HepG2 (cell line): Measurements from ENCODE around the gene CCDC57. TPM values are rescaled to one million over a fixed set of nuclear protein-coding genes. Genes with fewer than 3 reads are reported as not detected.

Experiments
- ATAC-seq: fragments of 200-7000 bp; cut with Tn5 transposase; 3 replicates; pipeline ENCODE4 v1.9.1; 2020; ENCODE audit warnings: mild to moderate bottlenecking, moderate library complexity
- BruUV-seq: library from RNA; stranded (reverse); fragments of 400-500 nt; replicated peaks from 2 replicates; lab custom pipeline; 2021; lab: Mats Ljungman, UMichigan
- CTCF ChIA-PET: fragments of 300-600 bp; formaldehyde crosslinking; extraction: SDS; loops from one replicate; lab custom pipeline; 2021; ENCODE audit warnings: low total read pairs, inconsistent platforms, low intra/inter-chr PET ratio; lab: Yijun Ruan, JAX
- POLR2A ChIA-PET: fragments of 350-600 bp; sonication (Branson Sonifier 250); formaldehyde crosslinking; loops from one replicate; lab custom pipeline; 2020; ENCODE audit warnings: antibody characterized with exemption, inconsistent platforms; lab: Yijun Ruan, JAX
- DNase-seq: peaks from one replicate; pipeline ENCODE4 v3.0.0-alpha.2; 2015; ENCODE audit warnings: low spot score
- FAIRE-seq: peaks from 3 replicates; lab custom pipeline; 2011; peaks lifted over from hg19 to GRCh38; lab: Jason Lieb, UNC
- H2AFZ ChIP-seq: one replicate; pipeline ENCODE4 v1.6.1; 2011; ENCODE audit warnings: low read length, inconsistent platforms
- H3K27ac ChIP-seq: fragments of 300-600 bp; 3 replicates; pipeline ENCODE4 v1.8.0; 2011; ENCODE audit warnings: mixed run types, mild to moderate bottlenecking, mixed read lengths, low read length, inconsistent platforms; ENCODE audit not compliant: insufficient read depth; ENCODE audit errors: extremely low read length
- H3K27me3 ChIP-seq, 2 experiments: fragments of 200-600 bp in 1 of 2; 2 replicates in 1 of 2; 3 replicates in 1 of 2; pipeline versions ENCODE4 v1.6.0 to v1.8.0; 2011; ENCODE audit warnings: low read length in 2 of 2, mild to moderate bottlenecking in 2 of 2, moderate library complexity in 2 of 2, inconsistent platforms in 1 of 2; ENCODE audit not compliant: insufficient read depth in 2 of 2, control insufficient read depth in 1 of 2
- H3K36me3 ChIP-seq, 2 experiments: fragments of 200-600 bp in 1 of 2; replicated peaks in 1 of 2; 2 replicates in 1 of 2; 3 replicates in 1 of 2; pipeline versions ENCODE4 v1.5.1 to v1.8.0; 2011; ENCODE audit warnings: low read length in 2 of 2, inconsistent platforms in 1 of 2; ENCODE audit not compliant: insufficient read depth in 2 of 2, control insufficient read depth in 1 of 2
- H3K4me1 ChIP-seq: 2 replicates; pipeline ENCODE4 v1.5.1; 2012; ENCODE audit warnings: low read length, inconsistent platforms; ENCODE audit not compliant: insufficient read depth
- H3K4me2 ChIP-seq: 2 replicates; pipeline ENCODE4 v1.6.0; 2011; ENCODE audit warnings: low read depth, low read length, inconsistent platforms
- H3K4me3 ChIP-seq, 3 experiments: fragments of 200-600 bp in 1 of 3; sonication (generic), shearing (Covaris generic) in 1 of 3; replicated peaks in 1 of 3; 2 replicates each; pipeline ENCODE4 v1.5.1; 2011 to 2016; ENCODE audit warnings: low read length in 3 of 3, inconsistent platforms in 2 of 3, low read depth in 2 of 3, mild to moderate bottlenecking in 2 of 3, control low read depth in 1 of 3, mixed read lengths in 1 of 3; ENCODE audit not compliant: insufficient read depth in 1 of 3
- H3K79me2 ChIP-seq: one replicate; pipeline ENCODE4 v1.6.1; 2011; ENCODE audit warnings: low read length, inconsistent platforms; ENCODE audit not compliant: insufficient read depth
- H3K9ac ChIP-seq: 2 replicates; pipeline ENCODE4 v1.6.0; 2011; ENCODE audit warnings: mild to moderate bottlenecking, low read depth, low read length, inconsistent platforms; ENCODE audit not compliant: insufficient read depth
- H3K9me3 ChIP-seq: 2 replicates; pipeline ENCODE4 v1.5.1; 2012; ENCODE audit warnings: mild to moderate bottlenecking, low read length
- H4K20me1 ChIP-seq: 2 replicates; pipeline ENCODE4 v1.6.0; 2011; ENCODE audit warnings: inconsistent platforms, mild to moderate bottlenecking, low read length, moderate library complexity; ENCODE audit not compliant: insufficient read depth
- BRF2 ChIP-seq: sonication (generic); formaldehyde crosslinking; IDR thresholded peaks from 2 replicates; pipeline ENCODE4 v1.8.1; 2022; ENCODE audit warnings: mild to moderate bottlenecking, missing genetic modification reagents
- FIP1L1 ChIP-seq: fragments of 200-400 bp; formaldehyde crosslinking; IDR thresholded peaks from 2 replicates; pipeline ENCODE4 v1.6.1; 2018; ENCODE audit warnings: low read depth, mild to moderate bottlenecking, low read length, moderate library complexity, borderline replicate concordance; ENCODE audit not compliant: insufficient read depth
- HES4 ChIP-seq: sonication (generic); formaldehyde crosslinking; IDR thresholded peaks from 2 replicates; pipeline ENCODE4 v1.9.0; 2021; ENCODE audit warnings: mild to moderate bottlenecking, missing genetic modification reagents, borderline replicate concordance
- JUNB ChIP-seq: sonication (generic); formaldehyde crosslinking; IDR thresholded peaks from 2 replicates; pipeline ENCODE4 v1.8.0; 2022; ENCODE audit warnings: missing genetic modification reagents, mild to moderate bottlenecking, borderline replicate concordance
- KDM5A ChIP-seq: fragments of 200-600 bp; sonication (generic); IDR thresholded peaks from 2 replicates; pipeline ENCODE4 v1.7.0; 2018; ENCODE audit warnings: antibody characterized with exemption, mild to moderate bottlenecking, low read length, borderline replicate concordance
- KLF13 ChIP-seq: sonication (generic); formaldehyde crosslinking; IDR thresholded peaks from 2 replicates; pipeline ENCODE4 v1.4.0; 2020; ENCODE audit warnings: mild to moderate bottlenecking, missing genetic modification reagents
- NBN ChIP-seq: fragments of 450-650 bp; conservative IDR thresholded peaks from 2 replicates; pipeline ENCODE4 v1.6.1; 2017
- RFX1 ChIP-seq: fragments of 450-650 bp; IDR thresholded peaks from 2 replicates; pipeline ENCODE4 v1.6.1; 2017
- ZBTB39 ChIP-seq: sonication (generic); formaldehyde crosslinking; IDR thresholded peaks from 2 replicates; pipeline ENCODE4 v1.5.0; 2020; ENCODE audit warnings: missing genetic modification reagents
- ZNF253 ChIP-seq: sonication (generic); formaldehyde crosslinking; IDR thresholded peaks from 2 replicates; pipeline ENCODE4 v1.8.0; 2022; ENCODE audit warnings: mild to moderate bottlenecking, missing genetic modification reagents, borderline replicate concordance
- ZNF280B ChIP-seq: sonication (generic); formaldehyde crosslinking; IDR thresholded peaks from 2 replicates; pipeline ENCODE4 v1.5.0; 2020; ENCODE audit warnings: missing genetic modification reagents, mild to moderate bottlenecking, borderline replicate concordance
- ZSCAN31 ChIP-seq: sonication (generic); formaldehyde crosslinking; IDR thresholded peaks from 2 replicates; pipeline ENCODE4 v1.5.0; 2020; ENCODE audit warnings: low read depth, mild to moderate bottlenecking, missing genetic modification reagents
- ZSCAN5A ChIP-seq: sonication (generic); formaldehyde crosslinking; IDR thresholded peaks from 2 replicates; pipeline ENCODE4 v1.8.0; 2022; ENCODE audit warnings: mild to moderate bottlenecking, missing genetic modification reagents, borderline replicate concordance
- WGBS: methylation state at CpG from one replicate; pipeline ENCODE4 v1.1.6; 2017; ENCODE audit warnings: low lambda C conversion rate; 5-methylcytosine and 5-hydroxymethylcytosine counted together
- in situ Hi-C: cut with HindIII; loops from 2 replicates; pipeline ENCODE4 v1.10.0; 2017; ENCODE audit warnings: low pct_unique_long_range_greater_than_20kb; ENCODE audit not compliant: extremely low pct_ligation_motif_present
- intact Hi-C: fragments of 100-400 bp; cut with micrococcal nuclease; formaldehyde crosslinking; loops from one replicate; pipeline ENCODE4 v1.10.0; 2022; ENCODE audit not compliant: unreplicated experiment
- polyA plus RNA-seq, 8 experiments: library from polyadenylated mRNA; depleted of rRNA in 3 of 8; stranded (reverse) in 7 of 8; unstranded in 1 of 8; fragments of >200 nt; fragmentation: Illumina TruSeq in 4 of 8; extraction: Trizol in 4 of 8; gene quantifications; 2 replicates each; pipeline versions ENCODE4 v1.2.1 to v1.2.3, GENCODE V29; 2011 to 2016; ENCODE audit warnings: low read depth in 4 of 8, missing spikeins in 1 of 8, mixed read lengths in 1 of 8; ENCODE audit not compliant: insufficient read depth in 1 of 8
- total RNA-seq, 5 experiments: library from RNA; depleted of rRNA; stranded (reverse); fragments of >200 nt; fragmentation: Illumina TruSeq; extraction: Trizol; gene quantifications; 2 replicates each; pipeline ENCODE4 v1.2.3, GENCODE V29; 2016; ENCODE audit warnings: low read depth in 1 of 5

CCDC57 gene
- total and polyA plus RNA-seq, 2 of the 13 experiments (the other 11 are each of a cell fraction or from before 2014, with no cell fraction given): 59.3 to 59.9 TPM

GRCh38 chr17:82092995-82093751 lies 119.5 kb downstream of the CCDC57 start (continued):
- TF ChIP-seq ZNF280B (CRISPR knock-in tag): 0 out of 2 replicates have a peak, but pooled peaks have one; percentile 27
- TF ChIP-seq HES4: 0 out of 2 replicates have a peak, but pooled peaks have one; percentile 84

- in situ Hi-C loops: no loop called here
- Histone ChIP-seq H3K4me3 (no peak overlapping the region; a peak in 1 of 6 replicates), H4K20me1 (peaks cover 79% of the 10 kb centered on the region), H3K9me3 (no peaks in the 10 kb centered on the region), H3K9ac (no peak overlapping the region), H3K27me3 (no peaks in the 10 kb centered on the region; a peak in 1 of 5 replicates), H2AFZ (no peak overlapping the region)
- DNase-seq: no peak
- POLR2A ChIA-PET: no interaction called here
- ATAC-seq: no peak
- intact Hi-C loops: loop anchor here (10.0 kb wide), 1 partner anchor 118 kb away; the partner anchor contains the start of gene ASPSCR1
- TF ChIP-seq NBN (no peak), ZSCAN31 (CRISPR knock-in tag) (no peak), RFX1 (no peak), ZSCAN5A (CRISPR knock-in tag) (no peak), KDM5A (no peak), FIP1L1 (no peak), BRF2 (CRISPR knock-in tag) (no peak), ZNF253 (CRISPR knock-in tag) (no peak), ZBTB39 (CRISPR knock-in tag) (no peak), KLF13 (CRISPR knock-in tag) (no peak), JUNB (CRISPR knock-in tag) (no peak)
- TF ChIP-seq, all 625 proteins: peak for 0
- FAIRE-seq: no peak
- Histone ChIP-seq H3K79me2 (peaks cover 64% of the 10 kb centered on the region), H3K36me3 (peaks cover 66 to 83% of the 10 kb centered on the region in 2 experiments), H3K4me2 (no peak overlapping the region), H3K27ac (no peak overlapping the region), H3K4me1 (peaks cover 36% of the 10 kb centered on the region)
- CTCF ChIA-PET: no interaction called here
- BruUV-seq: no TSS peak
- WGBS: 98% methylated on average over 6 of the region's 20 CpGs
These were observed 120.0 kb downstream of the CCDC57 start for GRCh38 chr17:82092628-82092994.
